Immature natural killer cell (primary cell): ENCODE results near the gene SRMS. TPM values are rescaled to one million over a fixed set of nuclear protein-coding genes. Genes with fewer than 3 reads are reported as not detected.
A peak's percentile ranks its signal among the peaks of the same experiment; 100 is the strongest.

Experiments used
- DNase-seq, 3 donors: peaks; one replicate each; pipeline ENCODE4 v3.0.0; 2022; ENCODE audit warnings: mixed read lengths in 1 of 3
- H3K27ac Mint-ChIP-seq, 6 donors: one replicate each; pipeline ENCODE4 v1.8.0; 2020; ENCODE audit warnings: mixed read lengths in 6 of 6, mild to moderate bottlenecking in 5 of 6, inconsistent platforms in 4 of 6, moderate library complexity in 3 of 6
- H3K27me3 Mint-ChIP-seq, 3 donors: one replicate each; pipeline ENCODE4 v1.8.0; 2020 to 2021; ENCODE audit warnings: low read depth in 3 of 3, mild to moderate bottlenecking in 3 of 3, mixed read lengths in 3 of 3, moderate library complexity in 3 of 3, inconsistent platforms in 1 of 3
- H3K36me3 Mint-ChIP-seq, 3 donors: one replicate each; pipeline ENCODE4 v1.8.0; 2020; ENCODE audit warnings: mixed read lengths in 3 of 3, inconsistent platforms in 2 of 3, mild to moderate bottlenecking in 2 of 3
- H3K4me1 Mint-ChIP-seq, 2 donors: one replicate each; pipeline ENCODE4 v1.8.0; 2020; ENCODE audit warnings: inconsistent platforms in 2 of 2, mild to moderate bottlenecking in 2 of 2, mixed read lengths in 2 of 2, moderate library complexity in 1 of 2
- H3K4me3 Mint-ChIP-seq, 5 donors: one replicate each; pipeline ENCODE4 v1.8.0; 2020; ENCODE audit warnings: mild to moderate bottlenecking in 5 of 5, mixed read lengths in 5 of 5, inconsistent platforms in 3 of 5, moderate library complexity in 3 of 5
- H3K9me3 Mint-ChIP-seq, 6 donors: one replicate each; pipeline ENCODE4 v1.8.0; 2020; ENCODE audit warnings: mild to moderate bottlenecking in 6 of 6, mixed read lengths in 6 of 6, inconsistent platforms in 4 of 6, moderate library complexity in 3 of 6
- polyA plus RNA-seq, 3 donors: library from polyadenylated mRNA; unstranded; fragments of 300-500 nt; fragmentation: Illumina TruSeq; gene quantifications; one replicate each; pipeline ENCODE4 v1.2.3, GENCODE V29; 2021

Gene SRMS
- polyA plus RNA-seq, 3 donors from 2014 or later, result not detected

GRCh38 chr20:63539092-63539430, 8.5 kb downstream of the SRMS start:
- H3K4me1 Mint-ChIP-seq, result peaks cover 0 to 4% of the 10 kb centered on the region in 2 donors
- no peak overlapping the region for H3K4me3 Mint-ChIP-seq
- H3K27ac Mint-ChIP-seq, result no peak overlapping the region
- peaks cover 0 to 5% (median 0%) of the 10 kb centered on the region in 3 donors for H3K36me3 Mint-ChIP-seq
- peaks cover 0 to 4% (median 3%) of the 10 kb centered on the region in 3 donors for H3K27me3 Mint-ChIP-seq
- no peaks in the 10 kb centered on the region for H3K9me3 Mint-ChIP-seq
- no peak for DNase-seq

DNA sequence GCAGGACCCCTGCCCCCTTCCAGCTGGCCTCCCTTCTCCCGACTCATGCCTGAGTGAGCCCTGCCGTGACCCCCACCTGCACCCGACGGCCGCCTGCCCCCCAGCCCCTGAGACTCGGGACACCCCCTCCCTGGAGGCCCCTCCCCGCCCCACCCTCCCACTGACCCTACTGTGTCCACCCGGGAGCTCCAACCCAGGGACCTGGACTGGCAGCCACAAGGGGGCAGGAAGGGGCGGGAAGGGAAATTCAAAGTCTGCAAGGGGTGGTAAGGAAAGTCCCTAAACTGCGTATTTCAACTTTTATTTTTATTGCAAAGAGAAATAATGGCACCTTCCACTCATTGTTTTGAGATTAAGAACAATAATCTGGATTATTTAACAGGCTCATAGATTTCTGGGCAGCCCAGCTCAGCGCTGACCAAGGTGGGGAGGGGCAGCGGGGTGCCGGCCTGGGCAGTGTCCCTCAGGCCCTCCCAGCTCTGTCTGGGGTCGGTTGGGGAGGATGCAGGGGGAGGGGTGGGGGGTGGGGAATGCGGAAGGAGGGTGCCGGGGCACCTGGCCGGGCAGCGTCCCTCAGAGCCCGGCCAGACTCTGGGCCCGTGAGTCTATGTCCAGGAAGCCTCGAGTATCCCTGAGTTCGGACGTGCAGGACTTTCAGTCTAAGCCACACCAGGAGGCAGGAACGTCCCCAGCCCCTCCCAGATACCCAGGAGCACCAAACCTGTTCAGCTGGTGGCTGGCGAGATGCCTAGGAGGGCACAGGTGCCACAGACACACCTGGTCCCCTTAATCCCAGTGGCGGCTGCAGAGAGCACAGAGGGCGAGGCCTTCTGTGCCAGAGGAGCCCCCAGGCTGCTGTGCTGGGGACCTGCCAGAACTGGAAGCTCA, 9.1 kb downstream of the SRMS start:
- H3K27me3 Mint-ChIP-seq, result peaks cover 0 to 4% (median 3%) of the 10 kb centered on the region in 3 donors
- H3K36me3 Mint-ChIP-seq, result peaks cover 0 to under 1% (median 0%) of the 10 kb centered on the region in 3 donors
- H3K9me3 Mint-ChIP-seq, result no peaks in the 10 kb centered on the region
- peak overlapping the region in 3 of 6 donors; percentile 53 to 84 (median 84) for H3K27ac Mint-ChIP-seq
- DNase-seq, result no peak
- peaks cover 0 to 4% of the 10 kb centered on the region in 2 donors for H3K4me1 Mint-ChIP-seq
- H3K4me3 Mint-ChIP-seq, result peak overlapping the region in 4 of 5 donors; percentile 69 to 79 (median 77)

DNA sequence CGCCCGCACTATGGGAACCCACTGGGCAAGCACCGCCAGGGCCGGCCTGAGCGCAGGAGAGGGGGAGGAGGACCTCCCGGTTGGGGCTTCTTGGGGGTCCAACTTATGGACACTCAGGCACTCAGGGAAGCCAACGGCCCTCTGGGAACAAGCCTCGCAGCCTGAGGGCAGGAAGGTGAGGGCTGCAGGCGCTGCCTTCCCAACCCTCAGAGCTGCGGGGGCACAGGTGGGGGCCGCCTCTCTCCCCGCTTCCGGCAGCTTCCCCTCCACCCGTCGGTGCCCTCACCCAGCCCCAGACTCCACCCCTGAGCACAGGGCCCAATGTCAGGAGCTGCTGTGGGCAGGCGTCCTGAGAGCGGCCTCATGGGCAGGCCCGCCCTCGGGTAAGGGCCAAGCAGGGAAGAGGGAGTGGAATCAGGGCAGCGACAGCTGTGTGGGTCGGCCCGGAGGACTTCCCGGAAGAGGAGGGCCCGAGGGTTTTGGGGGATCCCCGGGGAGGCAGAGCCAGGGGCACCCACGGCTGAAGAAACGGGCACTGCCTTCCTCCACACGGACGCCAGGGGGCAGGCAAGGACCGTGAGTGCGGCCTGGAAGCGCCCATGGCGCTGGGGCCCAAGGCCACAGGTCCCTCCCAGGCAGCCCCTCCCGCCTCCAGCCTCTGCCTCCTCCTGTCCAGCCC, 9.9 kb downstream of the SRMS start:
- DNase-seq, result peak; percentile 91 to 94 (median 92)
- Mint-ChIP-seq H3K36me3 (no peaks in the 10 kb centered on the region), H3K4me3 (peak overlapping the region; percentile 69 to 81 (median 77)), H3K9me3 (no peaks in the 10 kb centered on the region), H3K4me1 (peaks cover 0 to 4% of the 10 kb centered on the region in 2 donors), H3K27me3 (peaks cover 0 to 4% (median 3%) of the 10 kb centered on the region in 3 donors), H3K27ac (peak overlapping the region; percentile 21 to 84 (median 67))

DNA sequence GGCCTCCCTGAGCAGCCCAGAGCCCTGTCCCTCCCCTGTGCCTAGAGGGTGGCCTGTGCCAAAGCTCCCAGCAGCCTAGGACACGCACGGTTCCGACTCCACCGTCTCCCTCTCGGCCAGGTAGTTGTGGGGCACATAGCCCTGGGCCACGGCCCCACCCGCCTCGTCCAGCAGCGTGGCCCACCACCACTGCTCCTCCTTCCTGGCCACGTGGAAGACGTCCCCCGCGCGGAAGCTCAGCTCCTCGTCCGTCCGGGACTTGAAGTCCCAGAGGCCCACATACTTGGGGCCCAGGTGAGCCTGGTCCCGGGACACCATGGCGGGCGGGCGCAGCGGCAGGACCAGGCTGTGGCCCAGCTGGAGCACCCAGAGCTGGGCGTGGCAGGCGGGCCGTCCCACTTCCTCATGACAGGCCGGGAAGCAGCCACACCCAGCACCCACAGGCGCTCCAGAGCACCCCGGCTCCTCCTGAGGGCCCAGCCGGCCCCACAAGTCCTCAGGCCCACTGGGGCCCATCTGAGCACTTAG, 10.5 kb downstream of the SRMS start, which contains the start of gene PTK6:
PTK6 (minus strand) TSS at position 380 of the 528 bp plus-strand sequence; CDS start at position 318, 62 bp downstream.
- DNase-seq, result no peak
- H3K36me3 Mint-ChIP-seq, result no peaks in the 10 kb centered on the region
- peak within 1 kb of the TSS; percentile 69 to 81 (median 77) for H3K4me3 Mint-ChIP-seq
- peaks cover 0 to 4% of the 10 kb centered on the region in 2 donors for H3K4me1 Mint-ChIP-seq
- peak within 1 kb of the TSS; percentile 21 to 84 (median 67) for H3K27ac Mint-ChIP-seq
- H3K27me3 Mint-ChIP-seq, result peaks cover 0 to 4% (median 3%) of the 10 kb centered on the region in 3 donors
- no peaks in the 10 kb centered on the region for H3K9me3 Mint-ChIP-seq

DNA sequence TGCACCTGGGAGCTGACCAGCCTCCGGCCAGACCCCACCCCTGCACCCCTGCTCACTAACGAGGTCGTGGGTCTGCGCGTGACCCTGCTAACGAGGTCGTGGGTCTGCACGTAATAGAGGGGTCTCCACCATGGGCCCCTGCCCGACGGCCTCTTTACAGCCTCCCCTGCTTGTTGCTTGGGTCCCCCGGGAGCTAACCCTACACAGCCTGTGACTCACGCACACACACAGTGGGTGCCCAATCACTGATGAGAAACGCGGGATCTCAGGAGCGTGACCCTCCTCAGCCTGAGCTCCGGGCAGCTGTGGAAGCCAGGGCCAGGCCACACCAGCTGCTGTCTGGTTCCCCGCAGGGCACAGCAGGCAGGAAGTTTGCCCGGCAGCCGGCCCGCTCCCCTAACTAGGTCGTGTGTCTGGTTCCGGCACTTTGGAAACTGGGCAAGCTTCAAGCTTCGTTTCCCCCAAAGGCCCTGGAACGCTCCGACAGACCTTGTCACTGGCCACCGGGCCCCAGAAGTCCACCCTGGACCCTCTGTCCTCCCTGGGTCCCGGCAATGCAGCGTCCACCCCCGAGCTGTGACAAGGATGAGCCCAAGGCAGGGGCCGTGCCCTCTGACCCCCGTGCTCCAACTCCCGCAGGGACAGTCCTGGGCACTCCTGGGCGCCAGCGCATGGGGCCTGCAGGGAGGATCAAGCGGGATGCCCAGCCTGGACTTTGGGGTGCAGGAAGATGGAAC, 11.1 kb downstream of the SRMS start:
- H3K27me3 Mint-ChIP-seq, result peaks cover 2 to 7% (median 3%) of the 10 kb centered on the region in 3 donors
- H3K4me3 Mint-ChIP-seq, result no peak overlapping the region
- H3K4me1 Mint-ChIP-seq, result peaks cover 0 to 4% of the 10 kb centered on the region in 2 donors
- no peaks in the 10 kb centered on the region for H3K9me3 Mint-ChIP-seq
- H3K36me3 Mint-ChIP-seq, result no peaks in the 10 kb centered on the region
- DNase-seq, result no peak
- no peak overlapping the region for H3K27ac Mint-ChIP-seq

DNA sequence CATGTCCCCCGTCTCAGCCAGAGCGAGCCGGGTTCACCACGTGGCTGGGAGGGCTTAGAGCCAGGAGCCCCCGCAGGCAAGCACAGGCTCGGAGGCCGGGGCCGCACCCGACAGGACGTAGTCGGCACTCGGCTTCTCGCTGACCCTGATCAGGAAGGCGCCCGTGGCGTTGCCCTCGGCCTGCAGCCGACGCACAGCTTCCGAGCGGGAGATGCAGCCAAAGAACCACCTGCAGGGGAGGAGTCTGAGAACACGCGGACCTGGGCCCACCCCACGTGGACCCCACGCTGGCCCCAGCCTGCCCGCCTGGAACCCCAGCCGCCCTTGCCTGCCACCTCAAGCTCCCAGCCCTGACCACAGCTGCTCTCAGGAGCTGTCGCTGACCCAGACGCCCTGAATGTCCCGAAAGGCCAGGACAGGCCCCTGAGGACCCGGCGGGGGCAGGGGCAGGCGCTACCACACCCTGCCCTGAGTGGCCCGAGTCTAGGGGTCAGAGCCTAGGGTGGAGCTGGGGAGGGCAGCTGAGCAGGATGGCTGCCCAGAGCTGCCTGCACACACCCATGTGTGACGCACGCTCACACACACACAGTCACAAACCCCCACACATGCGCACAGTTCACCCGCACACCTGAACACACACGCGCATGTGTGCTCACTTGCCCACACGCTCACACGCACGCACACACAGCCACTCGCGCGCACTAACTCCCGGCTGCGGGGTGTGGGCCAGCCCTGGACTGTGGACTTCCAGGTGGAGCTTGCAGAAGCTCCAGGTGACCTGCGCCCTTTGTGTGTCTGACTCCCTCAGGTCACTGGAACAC, 12.5 kb downstream of the SRMS start:
- H3K27ac Mint-ChIP-seq, result no peak overlapping the region
- peaks cover 2 to 7% (median 3%) of the 10 kb centered on the region in 3 donors for H3K27me3 Mint-ChIP-seq
- H3K9me3 Mint-ChIP-seq, result no peaks in the 10 kb centered on the region
- H3K4me3 Mint-ChIP-seq, result no peak overlapping the region
- H3K36me3 Mint-ChIP-seq, result no peaks in the 10 kb centered on the region
- H3K4me1 Mint-ChIP-seq, result peaks cover 0 to 4% of the 10 kb centered on the region in 2 donors
- no peak for DNase-seq

DNA sequence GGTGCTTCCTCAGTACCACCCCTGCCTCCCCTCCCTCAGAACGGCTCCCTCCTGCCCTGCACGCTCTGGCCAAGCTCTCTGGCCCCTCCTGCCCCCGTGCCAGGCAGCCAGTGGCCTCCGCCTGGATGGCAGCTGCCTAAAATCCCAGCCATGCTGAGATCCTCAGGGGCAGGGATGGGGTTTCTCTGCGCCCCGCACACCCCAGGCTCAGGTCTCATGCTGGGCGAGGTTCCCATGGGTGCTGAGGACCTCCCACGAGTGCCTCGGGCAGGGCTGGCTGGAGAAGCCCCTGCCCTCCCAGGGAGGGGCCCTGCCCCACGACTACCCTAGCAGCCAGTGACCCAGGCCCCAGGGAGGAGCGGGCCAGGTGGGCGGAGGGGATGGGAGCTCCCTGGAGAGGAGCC, 13.1 kb downstream of the SRMS start:
- H3K9me3 Mint-ChIP-seq, result no peaks in the 10 kb centered on the region
- H3K4me3 Mint-ChIP-seq, result no peak overlapping the region
- DNase-seq, result no peak

GRCh38 chr20:63533871-63534393, 13.6 kb downstream of the SRMS start:
- Mint-ChIP-seq H3K9me3 (no peaks in the 10 kb centered on the region), H3K27ac (no peak overlapping the region), H3K27me3 (peaks cover under 1 to 8% (median 2%) of the 10 kb centered on the region in 3 donors), H3K36me3 (no peaks in the 10 kb centered on the region), H3K4me1 (peaks cover 0 to 4% of the 10 kb centered on the region in 2 donors), H3K4me3 (no peak overlapping the region)
- no peak for DNase-seq

More for the DNA sequence above, 13.1 kb downstream of the SRMS start:
- no peaks in the 10 kb centered on the region for H3K36me3 Mint-ChIP-seq
- no peak overlapping the region for H3K27ac Mint-ChIP-seq
- H3K27me3 Mint-ChIP-seq, result peaks cover 0 to 7% (median 2%) of the 10 kb centered on the region in 3 donors
- peaks cover 0 to 4% of the 10 kb centered on the region in 2 donors for H3K4me1 Mint-ChIP-seq

- Mint-ChIP-seq H3K4me3 (no peak overlapping the region), H3K9me3 (no peaks in the 10 kb centered on the region), H3K4me1 (peaks cover 0 to 4% of the 10 kb centered on the region in 2 donors), H3K27ac (no peak overlapping the region), H3K36me3 (no peaks in the 10 kb centered on the region), H3K27me3 (peaks cover 2 to 9% (median 3%) of the 10 kb centered on the region in 3 donors)
- DNase-seq, result no peak
Measured at GRCh38 chr20:63533388-63533787, 14.2 kb downstream of the SRMS start.

DNA sequence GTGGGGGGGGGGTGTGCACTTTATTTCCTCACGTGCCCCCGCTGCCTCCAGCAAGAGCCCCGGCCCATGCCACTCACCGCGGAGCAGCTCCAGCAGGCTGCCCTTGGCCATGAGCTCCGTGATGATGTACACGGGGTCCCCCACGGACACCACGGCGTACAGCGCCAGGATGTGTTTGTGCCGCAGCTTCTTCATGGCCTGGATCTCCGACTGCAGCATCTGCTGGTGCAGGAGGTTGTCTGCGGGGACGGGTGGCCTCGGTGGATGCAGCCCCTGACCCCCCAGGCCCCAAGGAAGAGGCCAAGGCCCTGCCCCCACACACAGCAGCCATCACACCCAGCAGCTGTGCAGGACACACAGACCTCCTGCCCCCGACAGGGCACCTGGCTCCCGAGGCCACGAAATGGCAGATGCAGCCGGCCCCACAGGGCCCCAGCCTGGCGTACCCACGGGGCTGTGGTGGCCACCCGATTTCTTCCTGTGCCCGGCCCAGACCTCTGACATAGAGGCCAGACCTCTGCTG, 15.0 kb downstream of the SRMS start:
- H3K27me3 Mint-ChIP-seq, result peaks cover 2 to 9% (median 3%) of the 10 kb centered on the region in 3 donors
- no peak for DNase-seq
- H3K27ac Mint-ChIP-seq, result no peak overlapping the region
- H3K36me3 Mint-ChIP-seq, result no peaks in the 10 kb centered on the region
- peaks cover 0 to 2% of the 10 kb centered on the region in 2 donors for H3K4me1 Mint-ChIP-seq
- no peaks in the 10 kb centered on the region for H3K9me3 Mint-ChIP-seq
- H3K4me3 Mint-ChIP-seq, result no peak overlapping the region

- H3K9me3 Mint-ChIP-seq, result no peaks in the 10 kb centered on the region
- peaks cover 0 to under 1% of the 10 kb centered on the region in 2 donors for H3K4me1 Mint-ChIP-seq
- no peaks in the 10 kb centered on the region for H3K36me3 Mint-ChIP-seq
- peak overlapping the region in 1 of 5 donors; percentile 7 for H3K4me3 Mint-ChIP-seq
- H3K27me3 Mint-ChIP-seq, result peaks cover 2 to 7% (median 3%) of the 10 kb centered on the region in 3 donors
- DNase-seq, result no peak
- peak overlapping the region in 1 of 6 donors; percentile 3 for H3K27ac Mint-ChIP-seq
Measured at GRCh38 chr20:63531686-63532448, 15.7 kb downstream of the SRMS start.

- Mint-ChIP-seq H3K36me3 (no peaks in the 10 kb centered on the region), H3K4me3 (no peak overlapping the region), H3K9me3 (no peaks in the 10 kb centered on the region), H3K27ac (no peak overlapping the region), H3K4me1 (no peaks in the 10 kb centered on the region), H3K27me3 (peaks cover 2 to 6% (median 4%) of the 10 kb centered on the region in 3 donors)
- no peak for DNase-seq
Measured at GRCh38 chr20:63530788-63531160, 16.8 kb downstream of the SRMS start.
